Prostate gland (tissue), 2 donors: ENCODE data around the gene MAP1LC3A. TPM values are rescaled to one million over a fixed set of nuclear protein-coding genes. Genes with fewer than 3 reads are reported as not detected.
A peak's percentile ranks its signal among the peaks of the same experiment; 100 is the strongest.

Experiments used
- DNase-seq: peaks from one replicate; pipeline ENCODE4 v3.0.0-alpha.2; 2019; ENCODE audit warnings: low spot score
- H3K27ac ChIP-seq, 2 donors: fragments of 200-600 bp; sonication (generic); 2 replicates each; pipeline ENCODE4 v1.5.1; 2017 to 2019
- H3K27me3 ChIP-seq: fragments of 200-600 bp; sonication (generic); replicated peaks from 2 replicates; pipeline ENCODE4 v1.5.1; 2019; ENCODE audit not compliant: insufficient read depth
- H3K36me3 ChIP-seq, 2 donors: fragments of 200-600 bp; sonication (generic); 1 replicate in 1 of 2; 2 replicates in 1 of 2; pipeline versions ENCODE4 v1.5.1 to v1.8.1; 2017 to 2019
- H3K4me1 ChIP-seq: fragments of 200-600 bp; sonication (generic); replicated peaks from 2 replicates; pipeline ENCODE4 v1.5.1; 2019
- H3K4me3 ChIP-seq, 2 donors: fragments of 200-600 bp; sonication (generic); 2 replicates each; pipeline ENCODE4 v1.5.1; 2017 to 2019
- H3K9me3 ChIP-seq: fragments of 200-600 bp; sonication (generic); 2 replicates; pipeline ENCODE4 v1.5.1; 2017
- CTCF ChIP-seq, 4 experiments: fragments of 200-600 bp in 2 of 4; fragments of 450-650 bp in 2 of 4; sonication (generic) in 2 of 4; IDR thresholded peaks; 1 replicate in 3 of 4; 2 replicates in 1 of 4; pipeline ENCODE4 v1.5.1; 2016 to 2019; ENCODE audit warnings: antibody characterized with exemption in 4 of 4, mild to moderate bottlenecking in 2 of 4, moderate library complexity in 2 of 4
- POLR2A ChIP-seq: fragments of 450-650 bp; IDR thresholded peaks from one replicate; pipeline ENCODE4 v1.6.1; 2016; ENCODE audit warnings: antibody characterized with exemption, mild to moderate bottlenecking
- POLR2AphosphoS5 ChIP-seq: sonication (generic); formaldehyde crosslinking; IDR thresholded peaks from one replicate; pipeline ENCODE4 v1.6.1; 2017; ENCODE audit warnings: antibody characterized with exemption
- WGBS: methylation state at CpG from one replicate; pipeline ENCODE4 v1.1.5; 2018; 5-methylcytosine and 5-hydroxymethylcytosine counted together
- intact Hi-C: fragments of 100-400 bp; cut with DNase I; formaldehyde crosslinking; loops from one replicate; pipeline ENCODE4 v1.14.2; 2022
- total RNA-seq, 2 donors: library from RNA; depleted of rRNA; stranded (reverse); fragments of >200 nt; gene quantifications; one replicate each; pipeline ENCODE4 v1.1.0, GENCODE V29; 2016

MAP1LC3A gene
- total RNA-seq, 2 donors from 2014 or later, result 74.3 to 128 TPM

- H3K27me3 ChIP-seq, result no peaks in the 10 kb centered on the region
- no peaks in the 10 kb centered on the region for H3K4me1 ChIP-seq
- DNase-seq, result no peak
- WGBS, result 93% methylated on average over 5 of the region's 5 CpGs
- TF ChIP-seq POLR2A, result no peak
- no peak for TF ChIP-seq CTCF (IDR thresholded peaks at IDR 0.05)
- no peak for TF ChIP-seq POLR2AphosphoS5
- no peaks in the 10 kb centered on the region for H3K36me3 ChIP-seq
- H3K4me3 ChIP-seq, result no peak overlapping the region
- no peaks in the 10 kb centered on the region for H3K9me3 ChIP-seq
- H3K27ac ChIP-seq, result no peak overlapping the region
- intact Hi-C loops, result no loop called here
Observed at GRCh38 chr20:34585019-34585418, 26.5 kb downstream of the MAP1LC3A start.

GRCh38 chr20:34586488-34587163 lies 28.1 kb downstream of the MAP1LC3A start:
- H3K36me3 ChIP-seq, result no peaks in the 10 kb centered on the region
- DNase-seq, result no peak
- H3K4me1 ChIP-seq, result no peaks in the 10 kb centered on the region
- 91% methylated on average over 9 of the region's 9 CpGs for WGBS
- TF ChIP-seq POLR2AphosphoS5, result no peak
- no peak for TF ChIP-seq POLR2A
- TF ChIP-seq CTCF (IDR thresholded peaks at IDR 0.05), result no peak
- intact Hi-C loops, result no loop called here
- no peak overlapping the region for H3K4me3 ChIP-seq
- no peaks in the 10 kb centered on the region for H3K27me3 ChIP-seq
- no peak overlapping the region for H3K27ac ChIP-seq
- no peaks in the 10 kb centered on the region for H3K9me3 ChIP-seq

GRCh38 chr20:34595377-34596184 lies 37.1 kb downstream of the MAP1LC3A start:
- Histone ChIP-seq H3K4me1 (no peaks in the 10 kb centered on the region), H3K27ac (no peak overlapping the region), H3K27me3 (no peaks in the 10 kb centered on the region), H3K4me3 (no peak overlapping the region), H3K9me3 (no peaks in the 10 kb centered on the region), H3K36me3 (no peaks in the 10 kb centered on the region)
- 79% methylated on average over 9 of the region's 9 CpGs for WGBS
- TF ChIP-seq POLR2AphosphoS5 (no peak), CTCF (IDR thresholded peaks at IDR 0.05) (no peak), POLR2A (no peak)
- intact Hi-C loops, result no loop called here
- DNase-seq, result no peak

GRCh38 chr20:34600892-34601653 lies 42.6 kb downstream of the MAP1LC3A start:
- no peak for DNase-seq
- no peaks in the 10 kb centered on the region for H3K36me3 ChIP-seq
- WGBS, result 54% methylated on average over 9 of the region's 9 CpGs
- no peaks in the 10 kb centered on the region for H3K4me1 ChIP-seq
- H3K27ac ChIP-seq, result peak overlapping the region in 1 of 2 donors; percentile 31
- TF ChIP-seq POLR2AphosphoS5 (peak; percentile 54), CTCF (IDR thresholded peaks at IDR 0.05) (no peak)
- no peak overlapping the region for H3K4me3 ChIP-seq
- H3K27me3 ChIP-seq, result no peaks in the 10 kb centered on the region
- intact Hi-C loops, result no loop called here
- H3K9me3 ChIP-seq, result no peaks in the 10 kb centered on the region
